NK-92 (cell line): ENCODE results near the gene TNP2.

ENCODE experiments used
- DNase-seq: peaks from one replicate; lab custom pipeline; 2025; ENCODE audit not compliant: unreplicated experiment; lab: John Stamatoyannopoulos, UW

TNP2 gene

GRCh38 chr16:11245222-11245737 lies 23.8 kb downstream of the TNP2 start:
- DNase-seq, result no peak

GRCh38 chr16:11242658-11243057 lies 26.5 kb downstream of the TNP2 start:
- no peak for DNase-seq

- no peak for DNase-seq
These were observed 27.5 kb downstream of the TNP2 start for GRCh38 chr16:11241480-11242204.

- DNase-seq, result no peak
These were observed 28.3 kb downstream of the TNP2 start for GRCh38 chr16:11240636-11241473.

- DNase-seq, result no peak
These were observed 29.2 kb downstream of the TNP2 start for GRCh38 chr16:11239644-11240632.

- DNase-seq, result no peak
These were observed 30.6 kb downstream of the TNP2 start for GRCh38 chr16:11238272-11239202.

- DNase-seq, result no peak
These were observed 32.5 kb downstream of the TNP2 start for GRCh38 chr16:11236461-11237254.

GRCh38 chr16:11235703-11235991 lies 33.5 kb downstream of the TNP2 start:
- DNase-seq, result no peak

GRCh38 chr16:11234884-11235702 lies 34.0 kb downstream of the TNP2 start:
- no peak for DNase-seq

- no peak for DNase-seq
These were observed 35.3 kb downstream of the TNP2 start for GRCh38 chr16:11233727-11234376.

GRCh38 chr16:11232852-11233726 lies 36.0 kb downstream of the TNP2 start:
- no peak for DNase-seq

- DNase-seq, result no peak
These were observed 36.7 kb downstream of the TNP2 start for GRCh38 chr16:11232302-11232851.

- no peak for DNase-seq
These were observed 37.7 kb downstream of the TNP2 start for GRCh38 chr16:11231367-11231970.

GRCh38 chr16:11229906-11230305 lies 39.2 kb downstream of the TNP2 start:
- DNase-seq, result no peak

GRCh38 chr16:11229432-11229831 lies 39.7 kb downstream of the TNP2 start:
- no peak for DNase-seq
